ENCODE measurements around the gene RNF186.

The RNF186 gene

DNA sequence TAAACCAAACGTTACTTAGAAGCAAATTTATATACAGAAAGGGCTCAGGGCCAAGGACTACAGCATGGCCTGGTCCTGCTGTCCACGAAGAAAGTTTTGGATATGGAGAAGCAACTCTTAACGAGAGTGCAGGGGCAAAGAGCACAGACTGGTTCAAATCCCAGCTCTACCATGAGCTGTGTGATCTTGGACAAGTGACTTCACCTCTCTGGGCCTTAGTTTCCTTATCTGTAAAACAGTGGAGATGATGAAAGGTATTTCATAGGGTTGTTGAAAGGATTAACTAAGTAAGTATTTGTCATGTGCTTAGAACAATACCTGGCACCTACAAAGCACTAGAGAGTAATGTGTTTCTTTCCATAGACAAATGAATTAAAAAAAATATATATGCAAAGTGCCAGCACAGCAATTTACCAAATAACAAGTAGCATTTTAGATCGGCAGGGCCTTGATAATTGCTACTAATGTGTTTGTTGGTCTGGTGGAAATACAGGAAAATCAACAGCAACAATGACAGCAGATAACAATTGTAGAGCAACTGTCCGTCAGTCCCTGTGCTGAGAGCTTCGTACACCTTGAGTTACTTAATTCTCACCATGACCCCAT lies 40.8 kb downstream of the RNF186 start (continued):
- no peak for TF ChIP-seq PPARA (CRISPR knock-in tag; IDR thresholded peaks at IDR 0.05; ENCODE audit: borderline replicate concordance)
- TF ChIP-seq ZNF8 (CRISPR knock-in tag; IDR thresholded peaks at IDR 0.05): no peak
- TF ChIP-seq ZNF70 (CRISPR knock-in tag; IDR thresholded peaks at IDR 0.05): no peak
- TF ChIP-seq ZC3H10 (CRISPR knock-in tag; IDR thresholded peaks at IDR 0.05): no peak
- no peak for TF ChIP-seq OSR1 (CRISPR knock-in tag; IDR thresholded peaks at IDR 0.05)
- TF ChIP-seq, protein P1, sequence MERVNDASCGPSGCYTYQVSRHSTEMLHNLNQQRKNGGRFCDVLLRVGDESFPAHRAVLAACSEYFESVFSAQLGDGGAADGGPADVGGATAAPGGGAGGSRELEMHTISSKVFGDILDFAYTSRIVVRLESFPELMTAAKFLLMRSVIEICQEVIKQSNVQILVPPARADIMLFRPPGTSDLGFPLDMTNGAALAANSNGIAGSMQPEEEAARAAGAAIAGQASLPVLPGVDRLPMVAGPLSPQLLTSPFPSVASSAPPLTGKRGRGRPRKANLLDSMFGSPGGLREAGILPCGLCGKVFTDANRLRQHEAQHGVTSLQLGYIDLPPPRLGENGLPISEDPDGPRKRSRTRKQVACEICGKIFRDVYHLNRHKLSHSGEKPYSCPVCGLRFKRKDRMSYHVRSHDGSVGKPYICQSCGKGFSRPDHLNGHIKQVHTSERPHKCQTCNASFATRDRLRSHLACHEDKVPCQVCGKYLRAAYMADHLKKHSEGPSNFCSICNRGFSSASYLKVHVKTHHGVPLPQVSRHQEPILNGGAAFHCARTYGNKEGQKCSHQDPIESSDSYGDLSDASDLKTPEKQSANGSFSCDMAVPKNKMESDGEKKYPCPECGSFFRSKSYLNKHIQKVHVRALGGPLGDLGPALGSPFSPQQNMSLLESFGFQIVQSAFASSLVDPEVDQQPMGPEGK (CRISPR knock-in tag; IDR thresholded peaks at IDR 0.05; ENCODE audit: borderline replicate concordance): no peak
- TF ChIP-seq ESRRG (CRISPR knock-in tag; IDR thresholded peaks at IDR 0.05): no peak
- TF ChIP-seq ZNF565 (CRISPR knock-in tag; conservative IDR thresholded peaks at IDR 0.05; ENCODE audit: low read depth): no peak

DNA sequence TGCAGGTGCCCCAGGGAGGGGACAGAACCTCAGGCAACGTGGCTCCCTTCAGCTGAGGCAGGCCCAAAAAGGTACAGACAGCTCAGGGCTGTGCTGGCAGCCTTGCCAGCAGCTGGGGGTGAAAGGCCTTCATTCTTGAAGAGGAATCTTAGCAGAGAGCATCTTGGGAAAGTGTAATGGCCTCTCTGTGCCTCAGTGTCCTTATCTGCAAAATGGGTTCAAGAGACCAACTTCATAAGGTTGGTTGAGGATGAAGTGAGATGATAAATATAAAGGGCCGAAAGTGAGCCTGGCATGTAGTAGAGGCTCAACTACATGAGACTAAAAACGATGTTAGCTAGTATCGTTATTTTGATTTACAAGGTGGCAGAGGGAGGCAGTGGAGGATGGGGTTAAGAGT lies 41.6 kb downstream of the RNF186 start:
- TF ChIP-seq ZNF70 (CRISPR knock-in tag; IDR thresholded peaks at IDR 0.05) (no peak), CSDC2 (CRISPR knock-in tag; IDR thresholded peaks at IDR 0.05) (no peak), ZNF565 (CRISPR knock-in tag; conservative IDR thresholded peaks at IDR 0.05; ENCODE audit: low read depth) (no peak), ZFP30 (CRISPR knock-in tag; IDR thresholded peaks at IDR 0.05) (no peak)
- TF ChIP-seq, protein P2, sequence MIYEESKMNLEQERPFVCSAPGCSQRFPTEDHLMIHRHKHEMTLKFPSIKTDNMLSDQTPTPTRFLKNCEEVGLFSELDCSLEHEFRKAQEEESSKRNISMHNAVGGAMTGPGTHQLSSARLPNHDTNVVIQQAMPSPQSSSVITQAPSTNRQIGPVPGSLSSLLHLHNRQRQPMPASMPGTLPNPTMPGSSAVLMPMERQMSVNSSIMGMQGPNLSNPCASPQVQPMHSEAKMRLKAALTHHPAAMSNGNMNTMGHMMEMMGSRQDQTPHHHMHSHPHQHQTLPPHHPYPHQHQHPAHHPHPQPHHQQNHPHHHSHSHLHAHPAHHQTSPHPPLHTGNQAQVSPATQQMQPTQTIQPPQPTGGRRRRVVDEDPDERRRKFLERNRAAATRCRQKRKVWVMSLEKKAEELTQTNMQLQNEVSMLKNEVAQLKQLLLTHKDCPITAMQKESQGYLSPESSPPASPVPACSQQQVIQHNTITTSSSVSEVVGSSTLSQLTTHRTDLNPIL (CRISPR knock-in tag; IDR thresholded peaks at IDR 0.05; ENCODE audit: low read depth): no peak
- no peak for ATAC-seq

DNA sequence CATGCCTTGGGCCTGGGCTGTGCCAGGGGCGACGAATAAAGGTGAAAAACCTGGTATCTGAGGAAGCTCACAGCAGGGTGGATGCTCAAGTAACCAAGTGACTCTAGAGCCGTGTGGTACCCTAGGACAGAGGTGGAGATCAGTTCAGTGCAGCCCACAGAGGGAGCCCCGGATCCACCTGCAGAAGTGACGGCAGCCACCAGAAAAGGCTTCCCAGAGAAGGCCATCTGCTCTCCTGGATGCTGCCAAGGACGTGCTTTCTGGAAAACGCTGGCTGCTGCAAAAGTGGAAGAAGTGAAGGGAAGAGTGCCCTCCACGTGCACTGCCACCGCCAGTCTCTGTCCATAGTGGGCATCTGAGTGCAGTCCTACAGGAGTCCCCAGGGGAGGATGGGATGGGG lies 43.0 kb downstream of the RNF186 start:
- TF ChIP-seq ZC3H10 (CRISPR knock-in tag; IDR thresholded peaks at IDR 0.05): no peak
- ATAC-seq: no peak

DNA sequence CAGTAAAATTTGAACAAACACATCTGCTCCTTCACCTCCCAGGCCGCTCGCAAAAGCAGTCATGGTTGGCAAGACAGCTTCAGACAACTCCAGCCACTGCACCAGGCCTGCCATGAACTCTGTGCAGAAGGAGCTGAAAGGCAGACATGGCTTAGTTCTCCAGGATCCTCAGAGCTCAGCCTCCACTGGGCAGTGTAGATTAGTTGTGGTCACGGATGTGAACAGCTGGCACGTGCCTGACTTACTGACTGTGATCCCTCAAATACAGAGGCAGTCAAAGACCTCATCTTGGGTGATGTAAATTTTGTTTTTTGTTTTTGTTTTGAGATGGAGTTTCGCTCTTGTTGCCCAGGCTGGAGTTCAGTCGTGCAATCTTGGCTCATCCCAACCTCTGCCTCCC lies 43.7 kb downstream of the RNF186 start:
- no peak for ATAC-seq
- no peak for TF ChIP-seq ZNF70 (CRISPR knock-in tag; IDR thresholded peaks at IDR 0.05)
- no peak for TF ChIP-seq BACH2 (CRISPR knock-in tag; IDR thresholded peaks at IDR 0.05; ENCODE audit: borderline replicate concordance)
- TF ChIP-seq, protein P2 (CRISPR knock-in tag; IDR thresholded peaks at IDR 0.05; ENCODE audit: low read depth): no peak
- no peak for TF ChIP-seq GLIS3 (CRISPR knock-in tag; IDR thresholded peaks at IDR 0.05)
- no peak for TF ChIP-seq TOX (CRISPR knock-in tag; IDR thresholded peaks at IDR 0.05; ENCODE audit: borderline replicate concordance)
- no peak for TF ChIP-seq ZNF565 (CRISPR knock-in tag; conservative IDR thresholded peaks at IDR 0.05; ENCODE audit: low read depth)
- no peak for TF ChIP-seq ZFP3 (CRISPR knock-in tag; IDR thresholded peaks at IDR 0.05)
- TF ChIP-seq OSR1 (CRISPR knock-in tag; IDR thresholded peaks at IDR 0.05): no peak
- no peak for TF ChIP-seq CSDC2 (CRISPR knock-in tag; IDR thresholded peaks at IDR 0.05)
- TF ChIP-seq, protein P3, sequence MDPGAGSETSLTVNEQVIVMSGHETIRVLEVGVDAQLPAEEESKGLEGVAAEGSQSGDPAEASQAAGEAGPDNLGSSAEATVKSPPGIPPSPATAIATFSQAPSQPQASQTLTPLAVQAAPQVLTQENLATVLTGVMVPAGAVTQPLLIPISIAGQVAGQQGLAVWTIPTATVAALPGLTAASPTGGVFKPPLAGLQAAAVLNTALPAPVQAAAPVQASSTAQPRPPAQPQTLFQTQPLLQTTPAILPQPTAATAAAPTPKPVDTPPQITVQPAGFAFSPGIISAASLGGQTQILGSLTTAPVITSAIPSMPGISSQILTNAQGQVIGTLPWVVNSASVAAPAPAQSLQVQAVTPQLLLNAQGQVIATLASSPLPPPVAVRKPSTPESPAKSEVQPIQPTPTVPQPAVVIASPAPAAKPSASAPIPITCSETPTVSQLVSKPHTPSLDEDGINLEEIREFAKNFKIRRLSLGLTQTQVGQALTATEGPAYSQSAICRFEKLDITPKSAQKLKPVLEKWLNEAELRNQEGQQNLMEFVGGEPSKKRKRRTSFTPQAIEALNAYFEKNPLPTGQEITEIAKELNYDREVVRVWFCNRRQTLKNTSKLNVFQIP (CRISPR knock-in tag; IDR thresholded peaks at IDR 0.05; ENCODE audit: borderline replicate concordance, low read depth): no peak
- no peak for TF ChIP-seq ZC3H10 (CRISPR knock-in tag; IDR thresholded peaks at IDR 0.05)
- TF ChIP-seq ZFP30 (CRISPR knock-in tag; IDR thresholded peaks at IDR 0.05): no peak

DNA sequence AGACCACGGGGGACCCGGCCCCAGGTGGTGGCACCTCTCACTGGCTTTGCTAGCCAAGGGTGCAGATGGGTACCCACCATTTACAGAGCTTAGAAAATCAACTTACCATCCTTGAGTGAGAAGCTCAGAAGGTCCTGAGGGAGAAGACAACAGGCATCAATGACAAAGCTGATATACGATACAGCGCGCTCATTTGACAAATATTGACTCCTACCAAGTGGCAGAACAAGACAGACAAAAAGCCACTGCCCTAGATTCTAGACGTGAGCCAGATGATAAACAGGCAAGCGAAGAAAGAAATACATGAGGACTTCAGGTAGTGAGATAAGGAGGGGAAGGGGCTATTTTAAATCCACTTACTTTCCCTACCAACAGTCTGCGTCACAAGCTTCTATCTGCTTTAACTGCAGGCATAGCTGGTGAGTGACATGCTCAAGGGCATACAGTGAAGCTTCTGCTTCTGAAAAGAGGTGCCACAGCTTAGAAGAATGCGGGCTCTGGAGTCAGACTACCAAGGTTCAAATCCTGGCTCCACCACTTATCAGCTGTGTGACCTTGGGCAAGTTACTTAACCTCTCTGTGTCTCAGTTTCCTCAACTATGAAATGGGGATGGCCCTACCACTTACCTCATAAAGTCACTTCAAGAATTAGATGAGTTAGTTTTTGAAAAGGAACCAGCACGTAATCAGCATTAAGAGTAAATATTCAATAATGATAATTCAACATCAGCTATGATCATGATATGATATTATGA lies 44.5 kb downstream of the RNF186 start:
- no peak for ATAC-seq
- TF ChIP-seq, protein P3 (CRISPR knock-in tag; IDR thresholded peaks at IDR 0.05; ENCODE audit: borderline replicate concordance, low read depth): no peak
- TF ChIP-seq ZNF8 (CRISPR knock-in tag; IDR thresholded peaks at IDR 0.05) (no peak), ZFP30 (CRISPR knock-in tag; IDR thresholded peaks at IDR 0.05) (no peak), GLIS3 (CRISPR knock-in tag; IDR thresholded peaks at IDR 0.05) (no peak), BACH2 (CRISPR knock-in tag; IDR thresholded peaks at IDR 0.05; ENCODE audit: borderline replicate concordance) (no peak), ZNF565 (CRISPR knock-in tag; conservative IDR thresholded peaks at IDR 0.05; ENCODE audit: low read depth) (no peak)
- TF ChIP-seq, protein P2 (CRISPR knock-in tag; IDR thresholded peaks at IDR 0.05; ENCODE audit: low read depth): no peak
- TF ChIP-seq, protein P1 (CRISPR knock-in tag; IDR thresholded peaks at IDR 0.05; ENCODE audit: borderline replicate concordance): no peak
- TF ChIP-seq, protein P4, sequence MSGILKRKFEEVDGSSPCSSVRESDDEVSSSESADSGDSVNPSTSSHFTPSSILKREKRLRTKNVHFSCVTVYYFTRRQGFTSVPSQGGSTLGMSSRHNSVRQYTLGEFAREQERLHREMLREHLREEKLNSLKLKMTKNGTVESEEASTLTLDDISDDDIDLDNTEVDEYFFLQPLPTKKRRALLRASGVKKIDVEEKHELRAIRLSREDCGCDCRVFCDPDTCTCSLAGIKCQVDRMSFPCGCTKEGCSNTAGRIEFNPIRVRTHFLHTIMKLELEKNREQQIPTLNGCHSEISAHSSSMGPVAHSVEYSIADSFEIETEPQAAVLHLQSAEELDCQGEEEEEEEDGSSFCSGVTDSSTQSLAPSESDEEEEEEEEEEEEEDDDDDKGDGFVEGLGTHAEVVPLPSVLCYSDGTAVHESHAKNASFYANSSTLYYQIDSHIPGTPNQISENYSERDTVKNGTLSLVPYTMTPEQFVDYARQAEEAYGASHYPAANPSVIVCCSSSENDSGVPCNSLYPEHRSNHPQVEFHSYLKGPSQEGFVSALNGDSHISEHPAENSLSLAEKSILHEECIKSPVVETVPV (CRISPR knock-in tag; IDR thresholded peaks at IDR 0.05): no peak

Measured in SK-N-SH treated with all-trans-retinoic acid at 6 μM for 48 hours (cell line).